ENCODE data around the gene NOX3.
A peak's percentile ranks its signal among the peaks of the same experiment; 100 is the strongest.

NOX3 gene

DNA sequence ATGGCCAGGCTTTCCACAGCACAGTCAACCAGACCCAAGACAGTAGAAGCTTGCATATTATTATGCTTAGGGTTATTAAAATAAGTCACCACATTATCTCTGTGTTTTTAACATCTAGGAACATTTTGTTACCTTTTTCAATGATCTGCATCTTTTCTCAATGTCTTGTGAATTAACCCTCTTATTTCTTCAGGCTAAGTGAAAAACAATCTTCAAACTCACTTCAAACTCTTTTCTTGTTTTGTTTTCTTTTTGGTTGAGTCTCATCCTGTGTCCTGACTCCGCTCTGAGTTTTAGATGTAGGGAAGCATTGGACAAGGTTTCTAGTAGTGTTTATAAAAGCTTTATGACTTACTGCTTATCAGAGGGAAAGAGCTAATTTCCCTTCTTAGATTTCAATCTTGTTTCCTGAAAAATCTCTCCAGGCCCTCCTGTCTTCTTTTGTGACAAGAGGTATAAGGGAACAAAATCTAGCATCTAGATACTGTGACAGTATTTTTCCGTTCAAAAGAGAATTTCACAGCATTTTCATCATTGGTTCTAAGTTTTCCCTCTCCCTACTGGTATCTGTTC lies 26.2 kb downstream of the NOX3 start:
- DNase-seq, result no peak

GRCh38 chr6:155426408-155426945 lies 29.2 kb downstream of the NOX3 start:
- DNase-seq, result no peak

GRCh38 chr6:155424181-155424580 lies 31.5 kb downstream of the NOX3 start:
- no peak for DNase-seq

DNA sequence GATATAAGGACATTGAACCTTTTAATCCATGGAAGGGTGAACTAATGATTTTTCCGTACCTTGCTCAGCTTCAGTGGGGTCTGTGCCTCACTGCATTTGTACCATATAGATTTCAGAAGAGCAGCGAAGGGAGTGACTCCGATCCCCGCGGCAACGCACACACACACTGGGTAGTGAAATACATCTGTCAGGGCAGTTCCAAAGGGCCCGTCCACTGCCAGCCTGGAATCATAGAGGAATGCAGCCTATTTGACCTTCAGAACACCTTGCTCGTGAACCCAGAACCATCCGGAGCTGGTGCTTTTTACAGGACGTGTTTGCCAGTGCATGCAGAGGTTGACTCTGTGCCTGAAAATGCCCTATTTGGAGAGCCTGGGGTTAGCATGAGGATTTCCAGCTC lies 33.0 kb downstream of the NOX3 start:
- no peak for DNase-seq

DNA sequence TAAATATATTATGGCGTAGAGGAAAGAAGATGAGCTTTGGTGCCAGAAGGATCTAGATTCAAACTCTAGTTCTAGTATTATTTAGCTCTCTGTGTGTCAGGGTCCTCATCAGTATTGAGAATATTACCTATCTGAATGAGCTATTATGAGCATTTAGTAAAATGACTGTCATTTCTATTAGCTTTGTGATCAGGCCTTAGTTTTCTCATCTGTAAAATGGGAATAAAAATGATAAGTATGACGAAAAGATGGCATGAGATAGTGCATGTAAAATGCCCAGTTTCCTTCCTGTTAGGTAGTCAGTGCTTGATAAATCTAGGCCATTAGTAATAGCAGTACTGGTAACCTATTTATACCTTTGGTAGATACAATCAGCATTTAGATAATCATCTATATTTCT lies 35.1 kb downstream of the NOX3 start:
- no peak for DNase-seq

DNA sequence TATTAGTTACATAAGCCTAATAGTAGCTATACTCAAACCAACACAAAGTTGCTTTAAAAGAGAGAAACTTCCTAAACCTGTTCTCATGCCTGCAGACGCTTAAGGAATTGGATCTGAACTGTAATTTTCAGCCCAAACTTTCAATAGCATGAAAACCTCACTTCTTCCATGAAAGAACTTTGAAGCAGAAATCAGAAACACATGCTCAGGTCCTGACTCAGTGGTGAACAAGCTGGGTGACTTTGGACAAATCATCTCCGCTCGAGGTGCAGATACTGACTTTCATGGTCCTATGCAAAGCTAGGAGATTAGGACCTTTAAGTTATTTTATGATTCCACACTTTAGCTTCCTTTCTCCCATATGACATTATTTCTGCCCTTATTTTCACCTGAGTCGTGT lies 36.5 kb downstream of the NOX3 start:
- DNase-seq, result no peak

DNA sequence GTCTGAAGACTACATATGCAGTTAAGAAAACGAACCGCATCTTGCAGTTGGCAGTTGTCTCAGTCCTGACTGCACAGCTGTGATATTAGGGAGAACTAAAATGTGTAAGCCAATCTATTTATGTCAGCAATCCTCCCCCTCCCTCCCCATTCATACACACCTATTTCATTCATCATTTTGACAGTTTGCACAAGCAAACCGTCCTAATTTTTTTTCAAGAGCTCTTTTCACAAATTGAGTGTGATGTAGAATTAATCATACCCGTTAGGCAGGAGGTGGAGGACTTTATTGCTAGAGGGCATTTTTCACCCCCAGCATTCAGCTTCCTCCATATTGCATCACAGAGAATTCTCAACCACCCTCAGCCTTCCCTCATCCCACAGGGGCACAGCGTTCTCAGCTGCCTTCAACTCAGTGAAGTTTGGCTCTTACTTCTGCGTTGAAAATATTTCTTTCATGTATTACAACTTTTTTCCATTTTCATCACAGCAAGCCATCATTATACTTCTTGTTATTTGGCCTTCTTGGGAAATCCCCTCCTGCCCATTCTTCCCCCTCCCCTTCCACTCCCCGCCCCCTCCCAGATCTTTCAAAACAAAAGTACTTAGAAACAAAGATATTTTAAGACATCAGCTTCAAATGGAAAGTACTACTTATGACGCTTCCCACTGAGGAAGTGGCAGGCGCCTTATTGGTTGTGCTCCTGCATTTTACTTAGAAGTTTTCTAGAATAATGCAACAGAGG lies 37.5 kb downstream of the NOX3 start:
- peak; percentile 71 to 79 for DNase-seq

- no peak for DNase-seq
Observed at GRCh38 chr6:155417454-155417853, 38.2 kb downstream of the NOX3 start.

GRCh38 chr6:155415953-155416352 lies 39.7 kb downstream of the NOX3 start:
- no peak for DNase-seq

- DNase-seq, result no peak
Observed at GRCh38 chr6:155414049-155414448, 41.6 kb downstream of the NOX3 start.

DNA sequence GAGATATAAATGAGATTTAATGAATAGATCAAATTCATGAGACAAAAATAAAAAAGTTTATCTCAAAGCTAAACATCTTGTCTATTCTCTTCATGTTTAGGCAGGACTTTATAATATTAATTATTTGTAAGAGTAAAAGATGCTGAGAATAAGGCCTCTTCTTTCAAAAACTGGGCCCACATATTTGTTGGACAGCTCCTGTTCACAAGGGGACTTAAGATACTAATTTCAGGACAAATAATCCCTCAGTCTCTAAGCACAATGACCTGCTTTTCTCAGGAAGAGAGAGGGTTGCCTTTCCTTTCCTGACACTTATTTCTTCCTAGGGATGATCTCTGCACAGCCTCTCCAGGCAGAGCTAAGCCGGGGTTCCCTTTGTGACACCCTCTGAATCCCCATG lies 43.3 kb downstream of the NOX3 start:
- DNase-seq, result no peak

DNA sequence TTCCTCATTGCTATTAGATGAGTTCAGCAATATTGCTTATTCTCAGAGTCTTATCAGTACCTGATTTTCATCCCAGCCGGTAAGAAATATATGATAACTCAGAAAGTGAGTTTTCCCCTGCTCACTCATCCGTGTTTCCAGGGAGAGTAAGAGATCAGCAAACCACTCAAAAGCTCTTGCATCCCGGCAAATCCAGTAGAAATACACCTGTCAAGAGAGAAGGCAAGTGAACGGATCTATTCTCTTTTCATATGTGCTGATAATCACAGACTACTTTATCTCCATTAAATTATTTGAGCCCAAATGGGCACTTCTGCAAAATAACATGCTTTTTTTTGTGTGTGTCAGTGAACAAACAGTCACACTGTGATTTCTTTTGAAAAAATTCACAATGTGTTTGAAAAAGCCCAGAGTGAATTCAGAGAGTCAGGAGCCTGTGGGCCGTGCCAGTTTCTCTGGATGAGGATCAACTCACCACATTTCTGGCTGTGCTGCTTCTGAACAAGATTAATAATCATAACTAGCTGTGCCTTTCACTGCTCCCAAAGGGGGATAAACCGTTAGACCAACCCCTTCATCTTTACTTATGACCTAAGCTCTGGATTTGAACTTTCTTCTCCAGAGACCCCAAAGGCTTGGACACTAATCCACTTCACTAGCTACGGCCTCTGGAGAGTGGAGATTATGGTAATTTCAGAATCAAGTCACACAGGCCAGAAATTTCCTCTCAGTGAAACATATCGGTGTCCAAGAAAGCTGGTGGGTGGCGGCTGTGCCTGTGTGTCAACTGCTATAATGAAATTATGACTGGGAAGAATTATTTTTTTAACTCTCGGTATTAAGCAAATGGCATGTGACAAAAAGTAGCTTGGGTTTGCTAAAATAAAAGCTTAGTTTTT lies 44.2 kb downstream of the NOX3 start:
- no peak for DNase-seq

DNA sequence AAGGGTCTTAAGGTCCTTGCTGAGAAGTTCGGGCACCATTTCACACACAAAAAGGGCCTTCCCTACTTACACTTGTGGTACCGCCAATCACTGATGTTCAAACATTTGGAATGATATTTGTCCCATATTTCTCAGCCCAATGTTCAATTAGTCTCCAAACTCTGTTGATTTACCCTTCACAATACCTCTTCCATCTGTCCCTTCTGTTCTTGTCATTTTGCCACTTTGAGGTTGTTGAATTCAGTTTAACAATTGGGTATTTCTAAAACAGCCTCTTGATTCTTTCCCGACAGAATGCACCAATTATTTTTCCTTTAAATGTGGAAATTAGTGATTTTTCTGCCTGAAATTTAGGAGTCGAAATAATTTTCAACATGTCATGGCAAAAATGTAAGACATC lies 46.2 kb downstream of the NOX3 start:
- DNase-seq, result no peak

DNA sequence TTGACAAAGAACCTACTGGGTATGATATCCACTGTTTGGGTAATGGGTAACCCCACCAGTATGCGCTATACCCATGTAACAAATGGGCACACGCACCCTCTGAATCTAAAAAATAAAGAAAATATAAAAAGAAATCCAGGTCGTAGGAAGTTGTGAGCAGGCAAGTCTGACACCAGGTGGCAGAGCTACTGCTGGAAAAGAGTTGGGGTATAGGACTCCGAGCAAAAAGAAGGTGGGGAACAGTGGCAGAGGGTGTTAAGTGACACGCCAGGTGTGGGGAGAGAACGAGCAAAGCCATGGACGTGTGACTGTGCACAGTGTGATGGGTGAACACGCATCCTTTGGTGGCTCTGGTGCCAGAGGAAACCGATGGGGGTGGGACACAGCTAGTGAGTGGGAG lies 46.7 kb downstream of the NOX3 start:
- DNase-seq, result no peak

DNA sequence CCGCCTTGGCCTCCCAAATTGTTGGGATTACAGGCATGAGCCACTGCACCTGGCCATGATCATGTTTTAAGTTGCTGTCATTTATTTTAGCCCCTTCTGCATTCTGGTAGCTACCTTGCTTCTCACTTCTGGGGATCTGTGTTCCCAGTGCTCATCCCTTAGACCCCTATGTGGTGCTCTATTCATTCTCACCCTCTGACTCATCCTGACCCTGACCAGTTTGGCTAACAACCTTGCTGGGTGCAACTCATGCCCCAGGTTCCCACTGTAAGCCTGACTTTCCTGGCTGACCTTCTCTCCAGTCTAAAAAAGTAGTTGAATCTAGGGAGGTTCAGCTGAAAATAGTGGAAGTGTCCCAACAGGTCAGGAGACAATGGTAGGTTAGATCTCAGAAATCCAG lies 47.4 kb downstream of the NOX3 start:
- no peak for DNase-seq

- no peak for DNase-seq
Observed at GRCh38 chr6:155406801-155407200, 48.8 kb downstream of the NOX3 start.

- no peak for DNase-seq
Observed at GRCh38 chr6:155404937-155405336, 50.7 kb downstream of the NOX3 start.

GRCh38 chr6:155402656-155403304 lies 52.9 kb downstream of the NOX3 start:
- DNase-seq, result no peak

- DNase-seq, result no peak
Observed at GRCh38 chr6:155400654-155400965, 55.0 kb downstream of the NOX3 start.

GRCh38 chr6:155399745-155400653 lies 55.6 kb downstream of the NOX3 start:
- DNase-seq, result no peak

DNA sequence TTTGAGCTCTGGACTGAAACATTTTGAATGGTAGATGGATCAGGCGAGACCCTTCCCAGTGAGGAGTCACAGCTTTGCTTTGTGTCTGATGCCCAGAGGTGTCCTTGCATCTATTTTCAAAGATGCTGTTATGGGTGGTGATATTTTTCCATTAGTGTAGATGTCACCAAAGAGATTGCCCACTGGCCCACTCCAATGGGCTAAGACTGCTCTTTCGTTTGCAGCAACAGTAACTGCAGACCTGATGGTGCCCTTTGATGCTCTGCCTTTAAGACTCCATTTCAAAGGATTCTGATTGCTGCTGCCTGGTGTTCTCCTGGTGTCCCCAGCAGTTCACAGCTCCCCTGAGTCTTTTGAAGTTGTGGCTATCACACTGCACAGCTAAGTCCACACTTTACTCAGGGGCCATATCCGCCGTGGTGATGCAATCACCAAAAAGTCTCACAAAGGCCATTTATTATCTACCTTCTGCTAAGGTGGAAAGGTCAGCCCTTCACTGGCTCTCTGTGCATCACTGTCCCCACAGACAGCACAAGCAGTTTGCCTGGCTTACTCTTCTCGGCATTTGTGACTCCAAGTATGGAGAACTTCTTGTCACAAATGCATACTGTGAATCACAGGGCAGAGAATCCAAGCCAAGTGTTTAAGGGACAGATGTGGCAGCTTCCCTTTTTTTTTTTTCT lies 56.4 kb downstream of the NOX3 start:
- DNase-seq, result no peak

DNA sequence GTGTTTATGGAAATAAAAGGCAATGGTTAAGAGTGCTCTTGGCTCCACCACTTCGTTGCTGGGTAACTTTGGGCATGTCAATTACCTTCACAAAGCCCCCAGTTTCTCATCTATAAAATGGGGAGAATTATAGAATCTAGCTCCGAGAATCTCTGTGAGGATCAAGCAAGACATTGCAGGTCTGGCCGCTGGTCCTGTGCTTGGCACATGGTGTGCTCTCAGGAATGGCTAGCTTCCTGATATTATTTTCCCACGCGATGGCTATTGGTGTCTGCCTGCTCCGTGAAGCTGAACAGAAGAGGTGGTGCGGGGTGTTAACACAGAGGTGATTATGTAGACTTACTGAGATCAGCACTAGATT lies 57.0 kb downstream of the NOX3 start:
- DNase-seq, result no peak
